Trophoblast cell (in vitro differentiated cells and primary cell): ENCODE results near the gene PPP1R13L.

Source experiments
- DNase-seq, 2 donors: peaks; one replicate each; pipeline ENCODE4 v3.0.0-alpha.2; 2016
- H2AFZ ChIP-seq: 2 replicates; pipeline ENCODE4 v1.6.1; 2013; ENCODE audit warnings: low read length, moderate library complexity, mild to moderate bottlenecking; ENCODE audit not compliant: insufficient read depth, poor library complexity
- H2AK5ac ChIP-seq: 2 replicates; pipeline ENCODE4 v1.6.1; 2013; ENCODE audit warnings: mild to moderate bottlenecking, low read length
- H2BK120ac ChIP-seq: 2 replicates; pipeline ENCODE4 v1.6.1; 2013; ENCODE audit warnings: low read length, mild to moderate bottlenecking, moderate library complexity; ENCODE audit not compliant: insufficient read depth, poor library complexity
- H2BK12ac ChIP-seq: 2 replicates; pipeline ENCODE4 v1.6.1; 2013; ENCODE audit warnings: mild to moderate bottlenecking, low read length, moderate library complexity
- H2BK5ac ChIP-seq: 2 replicates; pipeline ENCODE4 v1.6.1; 2013; ENCODE audit warnings: low read length, low read depth, moderate library complexity, mild to moderate bottlenecking; ENCODE audit not compliant: poor library complexity
- H3K14ac ChIP-seq: 2 replicates; pipeline ENCODE4 v1.6.1; 2013; ENCODE audit warnings: mild to moderate bottlenecking, low read length
- H3K18ac ChIP-seq: 2 replicates; pipeline ENCODE4 v1.6.1; 2013; ENCODE audit warnings: mild to moderate bottlenecking, low read length
- H3K23ac ChIP-seq: 2 replicates; pipeline ENCODE4 v1.6.1; 2013; ENCODE audit warnings: low read length
- H3K27ac ChIP-seq: 2 replicates; pipeline ENCODE4 v1.5.1; 2013; ENCODE audit warnings: low read depth, mild to moderate bottlenecking, inconsistent platforms, low read length, moderate library complexity
- H3K27me3 ChIP-seq: 2 replicates; pipeline ENCODE4 v1.6.1; 2013; ENCODE audit warnings: inconsistent platforms, mild to moderate bottlenecking, low read length, moderate library complexity; ENCODE audit not compliant: insufficient read depth
- H3K36me3 ChIP-seq, 2 experiments: 1 replicate in 1 of 2; 2 replicates in 1 of 2; pipeline ENCODE4 v1.6.1; 2013; ENCODE audit warnings: low read length in 2 of 2, mild to moderate bottlenecking in 2 of 2, moderate library complexity in 1 of 2; ENCODE audit not compliant: insufficient read depth in 2 of 2, control insufficient read depth in 1 of 2
- H3K4ac ChIP-seq: 2 replicates; pipeline ENCODE4 v1.6.1; 2013; ENCODE audit warnings: low read depth, mild to moderate bottlenecking, low read length, moderate library complexity
- H3K4me1 ChIP-seq, 2 experiments: 1 replicate in 1 of 2; 2 replicates in 1 of 2; pipeline ENCODE4 v1.6.1; 2013; ENCODE audit warnings: low read length in 2 of 2, mild to moderate bottlenecking in 2 of 2, moderate library complexity in 1 of 2; ENCODE audit not compliant: insufficient read depth in 2 of 2, control insufficient read depth in 1 of 2
- H3K4me2 ChIP-seq: 2 replicates; pipeline ENCODE4 v1.6.1; 2013; ENCODE audit warnings: inconsistent platforms, mild to moderate bottlenecking, low read length, moderate library complexity
- H3K4me3 ChIP-seq: 2 replicates; pipeline ENCODE4 v1.5.1; 2013; ENCODE audit warnings: mild to moderate bottlenecking, low read depth, low read length, inconsistent platforms
- H3K79me1 ChIP-seq: one replicate; pipeline ENCODE4 v1.6.1; 2013; ENCODE audit warnings: low read length
- H3K79me2 ChIP-seq: 2 replicates; pipeline ENCODE4 v1.6.1; 2013; ENCODE audit warnings: low read length, mild to moderate bottlenecking; ENCODE audit not compliant: control insufficient read depth, insufficient read depth, poor library complexity
- H3K9ac ChIP-seq: 2 replicates; pipeline ENCODE4 v1.6.1; 2013; ENCODE audit warnings: mild to moderate bottlenecking, low read length
- H3K9me3 ChIP-seq: 2 replicates; pipeline ENCODE4 v1.6.1; 2013; ENCODE audit warnings: low read depth, mild to moderate bottlenecking, control low read depth, inconsistent platforms, low read length; ENCODE audit not compliant: insufficient read depth
- H4K12ac ChIP-seq: 2 replicates; pipeline ENCODE4 v1.6.1; 2013; ENCODE audit warnings: low read depth, mild to moderate bottlenecking, low read length, moderate library complexity
- H4K8ac ChIP-seq: 2 replicates; pipeline ENCODE4 v1.6.1; 2013; ENCODE audit warnings: low read depth, mild to moderate bottlenecking, low read length, moderate library complexity
- H4K91ac ChIP-seq: one replicate; pipeline ENCODE4 v1.6.1; 2013; ENCODE audit warnings: low read depth, mild to moderate bottlenecking, low read length, moderate library complexity
- WGBS: extraction: QIAGEN DNeasy Blood & Tissue Kit; methylation state at CpG from one replicate; pipeline ENCODE4 v1.1.7; 2013; ENCODE audit warnings: missing lambda C conversion rate; ENCODE audit not compliant: insufficient read length, insufficient coverage; ENCODE audit errors: extremely low coverage; 5-methylcytosine and 5-hydroxymethylcytosine counted together

Gene PPP1R13L

GRCh38 chr19:45395821-45396617 is 8.8 kb downstream of the PPP1R13L start:
- Histone ChIP-seq H2AK5ac (no peak overlapping the region), H4K8ac (no peak overlapping the region), H3K4me1 (peaks cover 3 to 9% of the 10 kb centered on the region in 2 experiments), H4K91ac (no peak overlapping the region), H3K79me1 (no peaks in the 10 kb centered on the region), H3K27ac (no peak overlapping the region), H3K23ac (no peak overlapping the region), H3K36me3 (peaks cover 56 to 58% of the 10 kb centered on the region in 2 experiments), H3K14ac (no peak overlapping the region), H2BK12ac (no peak overlapping the region), H2BK120ac (no peak overlapping the region), H3K9me3 (peaks cover 2% of the 10 kb centered on the region), H2BK5ac (no peak overlapping the region), H3K4me3 (no peak overlapping the region), H4K12ac (no peak overlapping the region), H3K18ac (no peak overlapping the region), H3K9ac (no peak overlapping the region), H3K27me3 (no peaks in the 10 kb centered on the region), H3K79me2 (no peaks in the 10 kb centered on the region), H3K4me2 (no peak overlapping the region), H2AFZ (no peak overlapping the region), H3K4ac (no peak overlapping the region)
- WGBS, result 100% methylated on average over 2 of the region's 59 CpGs
- no peak for DNase-seq

- Histone ChIP-seq H2BK120ac (no peak overlapping the region), H3K27ac (no peak overlapping the region), H3K4ac (no peak overlapping the region), H3K9ac (no peak overlapping the region), H3K79me2 (no peaks in the 10 kb centered on the region), H4K12ac (no peak overlapping the region), H3K4me1 (no peaks in the 10 kb centered on the region), H3K4me3 (no peak overlapping the region), H3K9me3 (peaks cover 2% of the 10 kb centered on the region), H2BK12ac (no peak overlapping the region), H3K4me2 (no peak overlapping the region), H3K14ac (no peak overlapping the region), H3K36me3 (peaks cover 49 to 57% of the 10 kb centered on the region in 2 experiments), H4K91ac (no peak overlapping the region), H2AK5ac (no peak overlapping the region), H2AFZ (no peak overlapping the region), H4K8ac (no peak overlapping the region), H3K27me3 (no peaks in the 10 kb centered on the region), H2BK5ac (no peak overlapping the region), H3K79me1 (no peaks in the 10 kb centered on the region), H3K23ac (no peak overlapping the region), H3K18ac (no peak overlapping the region)
- no CpG with 5 or more reads among the region's 21 CpGs for WGBS
- DNase-seq, result no peak
Measured at GRCh38 chr19:45391871-45392665, 12.8 kb downstream of the PPP1R13L start.

DNA sequence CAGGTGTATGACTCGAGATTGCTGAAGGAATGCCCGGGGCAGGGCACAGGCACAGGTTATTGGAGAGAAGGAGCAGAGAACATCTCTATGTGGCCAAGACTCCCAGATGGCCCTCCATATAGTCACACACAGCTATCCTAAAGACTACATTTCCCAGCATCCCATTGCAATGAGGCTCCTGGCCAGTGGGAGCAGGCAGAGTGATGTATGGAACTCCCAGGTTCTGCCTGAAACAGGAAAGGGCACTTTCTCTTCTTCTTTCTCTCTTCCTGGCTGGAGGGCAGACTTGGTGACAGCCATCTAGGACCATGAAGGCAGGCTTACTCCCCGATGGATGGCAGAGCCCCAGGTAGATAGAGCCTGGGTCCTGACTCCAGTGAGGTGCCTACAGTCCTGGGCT is 13.5 kb downstream of the PPP1R13L start:
- Histone ChIP-seq H2AK5ac (no peak overlapping the region), H3K27ac (no peak overlapping the region), H2BK5ac (no peak overlapping the region), H2AFZ (no peak overlapping the region), H3K79me1 (no peaks in the 10 kb centered on the region), H3K14ac (no peak overlapping the region), H3K79me2 (no peaks in the 10 kb centered on the region), H4K8ac (no peak overlapping the region), H3K36me3 (peaks cover 42 to 50% of the 10 kb centered on the region in 2 experiments), H4K12ac (no peak overlapping the region), H3K9ac (no peak overlapping the region), H3K9me3 (peaks cover 2% of the 10 kb centered on the region), H2BK120ac (no peak overlapping the region), H3K4ac (no peak overlapping the region), H3K4me2 (no peak overlapping the region), H2BK12ac (no peak overlapping the region), H3K23ac (no peak overlapping the region), H3K18ac (no peak overlapping the region), H3K27me3 (no peaks in the 10 kb centered on the region), H4K91ac (no peak overlapping the region), H3K4me3 (no peak overlapping the region), H3K4me1 (no peaks in the 10 kb centered on the region)
- WGBS, result no CpG with 5 or more reads among the region's 3 CpGs
- no peak for DNase-seq

- H3K23ac ChIP-seq, result no peak overlapping the region
- no peak overlapping the region for H4K8ac ChIP-seq
- peak overlapping the region; percentile 11 for H2AFZ ChIP-seq
- no peak overlapping the region for H3K14ac ChIP-seq
- no peak overlapping the region for H2BK5ac ChIP-seq
- H3K9ac ChIP-seq, result no peak overlapping the region
- no peak overlapping the region for H3K4me2 ChIP-seq
- H3K27me3 ChIP-seq, result no peaks in the 10 kb centered on the region
- no peak overlapping the region for H3K4ac ChIP-seq
- no peak overlapping the region for H3K4me3 ChIP-seq
- H4K12ac ChIP-seq, result no peak overlapping the region
- DNase-seq, result no peak
- no peak overlapping the region for H2BK120ac ChIP-seq
- H2BK12ac ChIP-seq, result no peak overlapping the region
- no peak overlapping the region for H3K27ac ChIP-seq
- H2AK5ac ChIP-seq, result no peak overlapping the region
- no peaks in the 10 kb centered on the region for H3K79me1 ChIP-seq
- no peaks in the 10 kb centered on the region for H3K4me1 ChIP-seq
- WGBS, result no CpG with 5 or more reads among the region's 75 CpGs
- H3K18ac ChIP-seq, result no peak overlapping the region
- no peaks in the 10 kb centered on the region for H3K9me3 ChIP-seq
- H4K91ac ChIP-seq, result no peak overlapping the region
- no peaks in the 10 kb centered on the region for H3K79me2 ChIP-seq
- peaks cover 29 to 34% of the 10 kb centered on the region in 2 experiments for H3K36me3 ChIP-seq
Measured at GRCh38 chr19:45385392-45386221, 19.3 kb downstream of the PPP1R13L start.
